ENCODE data around the gene TCP10L.
"Not testable (repeated sequence)": the region's sequence is repeated elsewhere in the genome, so short reads cannot be mapped to it uniquely, and the experiment has no call there.

The TCP10L gene

GRCh38 chr21:32585042-32585710 is at the start of gene TCP10L:
TCP10L (minus strand) TSS chr21:32585523; CDS start chr21:32584304, 1,219 bp downstream.
- no peak within 1 kb of the TSS for H3K4me3 ChIP-seq (ENCODE audit: low read length)
- TF ChIP-seq CTCF (IDR thresholded peaks at IDR 0.05; ENCODE audit: insufficient read depth, low read depth, low read length, missing control alignments) = no peak
- no peak for DNase-seq (ENCODE audit: low read depth)

GRCh38 chr21:32626621-32627196 is 41.4 kb upstream of the TCP10L start:
- no peak overlapping the region for H3K4me3 ChIP-seq (ENCODE audit: low read length)
- no peak for TF ChIP-seq CTCF (IDR thresholded peaks at IDR 0.05; ENCODE audit: insufficient read depth, low read depth, low read length, missing control alignments)
- DNase-seq (ENCODE audit: low read depth) = peak; percentile 4

GRCh38 chr21:32618218-32618617 is 32.9 kb upstream of the TCP10L start:
- H3K4me3 ChIP-seq (ENCODE audit: low read length) = not testable (repeated sequence)

GRCh38 chr21:32613436-32614043 is 28.2 kb upstream of the TCP10L start:
- H3K4me3 ChIP-seq (ENCODE audit: low read length) = peak overlapping the region; percentile 87
- TF ChIP-seq CTCF (IDR thresholded peaks at IDR 0.05; ENCODE audit: insufficient read depth, low read depth, low read length, missing control alignments) = no peak
- DNase-seq (ENCODE audit: low read depth) = no peak

More at GRCh38 chr21:32618218-32618617, 32.9 kb upstream of the TCP10L start:
- DNase-seq (ENCODE audit: low read depth) = not testable (repeated sequence)

GRCh38 chr21:32612999-32613337 is 27.6 kb upstream of the TCP10L start:
- H3K4me3 ChIP-seq (ENCODE audit: low read length) = peak overlapping the region; percentile 87
- TF ChIP-seq CTCF (IDR thresholded peaks at IDR 0.05; ENCODE audit: insufficient read depth, low read depth, low read length, missing control alignments) = no peak
- DNase-seq (ENCODE audit: low read depth) = no peak

GRCh38 chr21:32612075-32612998 is 27.0 kb upstream of the TCP10L start, which contains the start of gene CFAP298:
CFAP298 (minus strand) TSS chr21:32612377; CDS start chr21:32612243, 134 bp downstream.
- TF ChIP-seq CTCF (IDR thresholded peaks at IDR 0.05; ENCODE audit: insufficient read depth, low read depth, low read length, missing control alignments) = no peak
- DNase-seq (ENCODE audit: low read depth) = peak; percentile 95
- peak within 1 kb of the TSS; percentile 87 for H3K4me3 ChIP-seq (ENCODE audit: low read length)

Data from epithelial cell of esophagus (primary cell).